ENCODE results near the gene NACC1. TPM values are rescaled to one million over a fixed set of nuclear protein-coding genes. Genes with fewer than 3 reads are reported as not detected.
A peak's percentile ranks its signal among the peaks of the same experiment; 100 is the strongest.

Gene NACC1
- total RNA-seq = 10 to 100 TPM; 42.2 to 58.9 (median 54.1) TPM
- long read RNA-seq, donor 1, partial matches to known transcripts = 2 of 17 reads
- long read RNA-seq, donor 1, other reads (novel, unspliced or antisense) = 15 of 17 reads
- long read RNA-seq, donor 2, partial matches to known transcripts = 0 of 4 reads
- long read RNA-seq, donor 2, other reads (novel, unspliced or antisense) = 4 of 4 reads

GRCh38 chr19:13117772-13118423, at the start of gene NACC1:
TSS of gene NACC1 (plus strand) at chr19:13118264. CDS start at chr19:13135208, 16,944 bp downstream.
- Histone ChIP-seq H3K4me1 (ENCODE audit: low read depth) (peaks cover 23% of the 10 kb centered on the region), H3K36me3 (ENCODE audit: low read depth) (no peaks in the 10 kb centered on the region)
- peak; percentile 93 for ATAC-seq

GRCh38 chr19:13069415-13070359, 48.4 kb upstream of the NACC1 start:
- Histone ChIP-seq H3K9me3 (no peaks in the 10 kb centered on the region), H3K4me1 (ENCODE audit: low read depth) (peaks cover 15% of the 10 kb centered on the region), H3K36me3 (ENCODE audit: low read depth) (no peaks in the 10 kb centered on the region), H3K4me3 (no peak overlapping the region)
- no peak for TF ChIP-seq CTCF (IDR thresholded peaks at IDR 0.05)
- ATAC-seq = no peak
- DNase-seq = no peak
- intact Hi-C loops (cut with DNase I, micrococcal nuclease) = no loop called here

More at GRCh38 chr19:13117772-13118423, at the start of gene NACC1:
- H3K9me3 ChIP-seq = no peaks in the 10 kb centered on the region
- DNase-seq = peak; percentile 91 to 94 (median 93)
- intact Hi-C loops (cut with DNase I, micrococcal nuclease) = no loop called here
- peak within 1 kb of the TSS; percentile 91 for H3K4me3 ChIP-seq
- no peak for TF ChIP-seq CTCF (IDR thresholded peaks at IDR 0.05)

- no peak for TF ChIP-seq CTCF (IDR thresholded peaks at IDR 0.05)
- peaks cover 15% of the 10 kb centered on the region for H3K4me1 ChIP-seq (ENCODE audit: low read depth)
- intact Hi-C loops (cut with DNase I, micrococcal nuclease) = no loop called here
- no peaks in the 10 kb centered on the region for H3K9me3 ChIP-seq
- no peak overlapping the region for H3K4me3 ChIP-seq
- ATAC-seq (no peak), DNase-seq (no peak)
- no peaks in the 10 kb centered on the region for H3K36me3 ChIP-seq (ENCODE audit: low read depth)
Measured at GRCh38 chr19:13070425-13071140, 47.5 kb upstream of the NACC1 start.

GRCh38 chr19:13071444-13072187, 46.4 kb upstream of the NACC1 start:
- H3K4me1 ChIP-seq (ENCODE audit: low read depth) = peaks cover 14% of the 10 kb centered on the region
- H3K36me3 ChIP-seq (ENCODE audit: low read depth) = no peaks in the 10 kb centered on the region
- intact Hi-C loops (cut with DNase I, micrococcal nuclease) = no loop called here
- ATAC-seq (no peak), DNase-seq (no peak)
- H3K4me3 ChIP-seq = no peak overlapping the region
- TF ChIP-seq CTCF (IDR thresholded peaks at IDR 0.05) = no peak
- H3K9me3 ChIP-seq = no peaks in the 10 kb centered on the region
